GM23248 (cell line): Measurements from ENCODE around the gene TOP2A. TPM values are rescaled to one million over a fixed set of nuclear protein-coding genes. Genes with fewer than 3 reads are reported as not detected.

Experiments
- DNase-seq: peaks from one replicate; pipeline ENCODE4 v3.0.0-alpha.2; 2015
- H2AFZ ChIP-seq: fragments of 200-600 bp; sonication (generic); 2 replicates; pipeline ENCODE4 v1.6.1; 2016; ENCODE audit warnings: antibody characterized with exemption
- H3F3A ChIP-seq: fragments of 200-600 bp; sonication (generic); 2 replicates; pipeline ENCODE4 v1.6.1; 2016; ENCODE audit warnings: mild to moderate bottlenecking, antibody characterized with exemption, mixed run types; ENCODE audit not compliant: insufficient read depth
- H3K27ac ChIP-seq: fragments of 200-600 bp; sonication (generic); 2 replicates; pipeline ENCODE4 v1.5.1; 2016; ENCODE audit warnings: mild to moderate bottlenecking
- H3K27me3 ChIP-seq: fragments of 200-600 bp; sonication (generic); replicated peaks from 2 replicates; pipeline ENCODE4 v1.6.1; 2016; ENCODE audit warnings: mild to moderate bottlenecking; ENCODE audit not compliant: insufficient read depth
- H3K36me3 ChIP-seq: fragments of 200-600 bp; sonication (generic); 2 replicates; pipeline ENCODE4 v1.6.1; 2016; ENCODE audit warnings: low read depth, mild to moderate bottlenecking
- H3K4me1 ChIP-seq: fragments of 200-600 bp; sonication (generic); 2 replicates; pipeline ENCODE4 v1.6.1; 2016; ENCODE audit warnings: mild to moderate bottlenecking; ENCODE audit not compliant: insufficient read depth
- H3K4me2 ChIP-seq: fragments of 200-600 bp; sonication (generic); one replicate; pipeline ENCODE4 v1.6.1; 2016; ENCODE audit warnings: mild to moderate bottlenecking; ENCODE audit not compliant: unreplicated experiment
- H3K4me3 ChIP-seq: fragments of 200-600 bp; sonication (generic); 2 replicates; pipeline ENCODE4 v1.5.1; 2016; ENCODE audit warnings: mild to moderate bottlenecking
- H3K79me2 ChIP-seq: fragments of 200-600 bp; sonication (generic); 2 replicates; pipeline ENCODE4 v1.6.1; 2016; ENCODE audit warnings: mild to moderate bottlenecking; ENCODE audit not compliant: insufficient read depth
- H3K9ac ChIP-seq: fragments of 200-600 bp; sonication (generic); 2 replicates; pipeline ENCODE4 v1.6.1; 2016; ENCODE audit warnings: mild to moderate bottlenecking
- H3K9me2 ChIP-seq: fragments of 200-600 bp; sonication (generic); 2 replicates; pipeline ENCODE4 v1.6.1; 2016; ENCODE audit warnings: mixed run types, mild to moderate bottlenecking, moderate library complexity; ENCODE audit not compliant: insufficient read depth
- H3K9me3 ChIP-seq: fragments of 200-600 bp; sonication (generic); one replicate; pipeline ENCODE4 v1.6.1; 2017; ENCODE audit warnings: low read depth
- H4K20me1 ChIP-seq: fragments of 200-600 bp; sonication (generic); 2 replicates; pipeline ENCODE4 v1.6.0; 2016; ENCODE audit not compliant: insufficient read depth
- EZH2 ChIP-seq: fragments of 200-600 bp; sonication (generic); IDR thresholded peaks from 2 replicates; pipeline ENCODE4 v1.6.1; 2018; ENCODE audit warnings: antibody characterized with exemption, mild to moderate bottlenecking; ENCODE audit not compliant: insufficient read depth, poor library complexity, severe bottlenecking
- EZH2phosphoT487 ChIP-seq: fragments of 200-600 bp; sonication (generic); IDR thresholded peaks from 2 replicates; pipeline ENCODE4 v1.6.1; 2018; ENCODE audit warnings: antibody characterized with exemption, moderate library complexity, mild to moderate bottlenecking, low read depth; ENCODE audit not compliant: insufficient read depth
- WGBS, 2 experiments: methylation state at CpG; one replicate each; pipeline ENCODE4 v1.1.6; 2015 to 2017; ENCODE audit warnings: low lambda C conversion rate in 2 of 2, low coverage in 1 of 2; ENCODE audit errors: missing lambda C conversion rate in 2 of 2; 5-methylcytosine and 5-hydroxymethylcytosine counted together
- in situ Hi-C: fragments of 300-500 bp; cut with MboI; formaldehyde crosslinking; loops from 2 replicates; pipeline ENCODE4 v1.15.0; 2020
- polyA plus RNA-seq: library from polyadenylated mRNA; unstranded; fragments of >200 nt; fragmentation: Nextera tagmentation; extraction: Ambion mirVana; gene quantifications from 2 replicates; pipeline ENCODE4 v1.2.1, GENCODE V29; 2016
- total RNA-seq: library from RNA; depleted of rRNA; stranded (reverse); fragments of >200 nt; shearing (Covaris generic); gene quantifications from 2 replicates; pipeline ENCODE4 v1.2.3, GENCODE V29; 2014

Gene TOP2A
- total and polyA plus RNA-seq, 2 experiments from 2014 or later = 47.0 to 71.4 TPM

DNA sequence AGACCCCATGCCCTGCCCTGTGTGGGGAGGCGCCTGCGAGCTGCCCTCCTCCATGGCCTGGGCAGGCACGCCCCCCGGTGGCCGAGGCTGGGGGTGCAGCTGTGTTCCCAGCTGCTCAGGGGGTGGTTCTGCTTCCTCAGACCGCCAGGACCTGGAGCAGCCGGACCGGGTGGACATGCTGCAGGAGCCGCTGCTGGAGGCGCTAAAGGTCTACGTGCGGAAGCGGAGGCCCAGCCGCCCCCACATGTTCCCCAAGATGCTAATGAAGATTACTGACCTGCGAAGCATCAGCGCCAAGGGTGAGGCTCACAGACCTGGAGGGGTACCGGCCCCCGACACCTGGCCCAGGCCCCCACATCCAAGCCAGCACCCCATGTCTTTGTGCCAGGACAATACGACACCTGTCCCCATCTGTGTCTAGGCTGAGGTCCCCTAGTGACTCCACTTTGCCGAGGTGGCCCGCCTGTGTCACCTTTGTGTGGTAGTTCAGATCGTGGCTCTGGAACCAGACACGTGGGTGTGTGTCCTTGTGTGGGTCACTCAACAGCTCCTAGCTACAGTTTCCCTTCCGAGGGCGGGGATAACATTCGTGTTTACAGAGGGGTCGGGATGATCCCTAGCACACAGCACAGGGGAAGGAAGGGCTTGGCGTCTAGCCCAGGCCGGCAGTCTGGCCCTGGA is 62.4 kb downstream of the TOP2A start:
- peaks cover under 1% of the 10 kb centered on the region; the same call in 1 of the 2 replicates for H3K4me1 ChIP-seq
- H3K79me2 ChIP-seq = peaks cover 11% of the 10 kb centered on the region
- WGBS, 2 experiments = 65 to 74% methylated on average over 24 to 29 of the region's 29 CpGs
- no peak overlapping the region for H3K4me3 ChIP-seq
- no peak overlapping the region for H3K9ac ChIP-seq
- H3F3A ChIP-seq = peaks cover 20% of the 10 kb centered on the region
- H3K27ac ChIP-seq = no peak overlapping the region
- H3K9me3 ChIP-seq = no peaks in the 10 kb centered on the region
- H3K9me2 ChIP-seq = no peaks in the 10 kb centered on the region
- TF ChIP-seq EZH2phosphoT487 = no peak
- no peak for TF ChIP-seq EZH2
- no peak overlapping the region for H3K4me2 ChIP-seq
- H3K27me3 ChIP-seq = no peaks in the 10 kb centered on the region
- peaks cover 8% of the 10 kb centered on the region; the same call in 1 of the 2 replicates for H3K36me3 ChIP-seq
- no peak overlapping the region for H2AFZ ChIP-seq
- DNase-seq = peak; percentile 59
- in situ Hi-C loops = loop anchor here (10.0 to 25.0 kb wide), 2 partner anchors 50 to 432 kb away; partner anchors contain the start of genes KRT27, KRT28 and RARA
- H4K20me1 ChIP-seq = no peaks in the 10 kb centered on the region

DNA sequence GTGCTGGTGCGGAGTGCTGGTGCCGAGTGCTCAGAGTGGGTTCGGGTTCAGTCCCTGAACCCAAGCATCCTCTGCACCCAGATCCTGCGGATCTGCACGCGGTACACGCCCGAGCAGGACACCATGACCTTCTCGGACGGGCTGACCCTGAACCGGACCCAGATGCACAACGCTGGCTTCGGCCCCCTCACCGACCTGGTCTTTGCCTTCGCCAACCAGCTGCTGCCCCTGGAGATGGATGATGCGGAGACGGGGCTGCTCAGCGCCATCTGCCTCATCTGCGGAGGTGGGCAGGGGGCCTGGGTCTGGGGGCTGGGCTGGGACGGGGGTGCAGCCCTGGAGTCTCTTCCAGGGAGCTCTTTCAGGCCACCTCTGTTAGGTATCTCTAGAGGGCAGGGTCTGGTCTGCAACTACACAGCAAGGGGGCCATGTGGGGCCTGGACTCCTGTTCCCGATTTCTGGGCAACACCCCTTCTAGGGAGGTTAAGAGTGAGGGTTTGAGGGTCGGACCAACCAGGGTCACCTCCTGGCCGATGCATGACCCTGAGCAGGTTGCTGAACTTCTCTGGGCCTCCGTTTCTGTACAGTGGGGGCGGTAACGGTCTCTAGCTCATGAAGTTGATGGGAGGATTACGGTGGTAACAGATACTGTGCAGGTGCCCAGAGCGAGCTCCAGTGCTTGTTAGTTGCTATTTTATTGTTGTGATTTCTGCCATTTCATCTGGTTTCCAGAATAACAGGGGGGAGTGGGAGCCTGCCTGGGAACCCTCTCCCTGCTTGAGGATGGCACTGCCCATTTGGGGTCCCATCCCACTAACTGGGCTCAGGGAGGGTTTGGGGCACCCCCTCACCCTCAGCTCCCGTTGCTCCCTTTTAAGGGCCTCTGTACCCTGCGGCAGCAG is 63.2 kb downstream of the TOP2A start:
- Histone ChIP-seq H3K79me2 (peaks cover 18% of the 10 kb centered on the region), H3K9ac (no peak overlapping the region), H3K9me2 (no peaks in the 10 kb centered on the region), H3K4me2 (no peak overlapping the region), H3K4me1 (peaks cover 6% of the 10 kb centered on the region; the same call in 1 of the 2 replicates), H4K20me1 (no peaks in the 10 kb centered on the region), H3K36me3 (peaks cover 8% of the 10 kb centered on the region; the same call in 1 of the 2 replicates), H2AFZ (no peak overlapping the region), H3K27me3 (no peaks in the 10 kb centered on the region), H3K9me3 (no peaks in the 10 kb centered on the region), H3K4me3 (no peak overlapping the region), H3F3A (peaks cover 20% of the 10 kb centered on the region), H3K27ac (no peak overlapping the region)
- TF ChIP-seq EZH2 (no peak), EZH2phosphoT487 (no peak)
- WGBS, 2 experiments = 81% methylated on average over 27 to 29 of the region's 30 CpGs
- no peak for DNase-seq
- in situ Hi-C loops = loop anchor here (10.0 to 25.0 kb wide), 2 partner anchors 50 to 433 kb away; partner anchors contain the start of genes KRT27, KRT28 and RARA

DNA sequence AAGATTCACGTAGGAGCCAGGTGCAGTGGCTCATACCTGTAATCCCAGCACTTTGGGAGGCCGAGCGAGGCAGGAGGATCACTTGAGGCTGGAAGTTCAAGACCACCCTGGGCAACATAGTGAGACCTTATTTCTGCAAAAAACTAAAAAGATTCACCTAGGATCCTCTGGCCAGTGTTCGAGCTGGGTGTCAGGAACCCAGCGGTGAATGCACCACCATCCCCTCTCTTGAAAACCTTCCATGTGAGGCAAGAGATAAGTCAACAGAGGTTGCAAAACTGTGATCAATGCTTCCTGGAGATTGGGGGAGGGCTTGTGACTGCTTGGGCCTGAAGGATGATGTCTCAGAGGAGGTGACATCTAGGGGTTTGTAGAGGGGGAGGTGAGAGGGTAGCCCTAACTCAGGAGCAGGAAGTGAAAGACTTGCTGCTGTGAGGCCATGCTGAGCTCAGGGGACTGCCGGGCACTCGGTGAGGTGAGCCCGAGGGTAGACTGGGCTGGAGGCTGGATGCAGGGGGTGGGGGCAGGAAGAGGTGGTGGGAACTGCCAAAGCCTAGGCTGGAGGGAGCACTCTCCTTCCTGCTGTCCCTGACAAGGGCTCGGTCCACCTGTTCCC is 64.8 kb downstream of the TOP2A start:
- Histone ChIP-seq H3K4me2 (no peak overlapping the region), H3K79me2 (peaks cover 34% of the 10 kb centered on the region), H3K9me2 (no peaks in the 10 kb centered on the region), H2AFZ (no peak overlapping the region), H3K9me3 (no peaks in the 10 kb centered on the region), H3K9ac (no peak overlapping the region), H3K27me3 (no peaks in the 10 kb centered on the region), H3F3A (peaks cover 15% of the 10 kb centered on the region), H4K20me1 (no peaks in the 10 kb centered on the region), H3K4me1 (peaks cover 15% of the 10 kb centered on the region; the same call in 1 of the 2 replicates), H3K4me3 (no peak overlapping the region), H3K27ac (no peak overlapping the region), H3K36me3 (peaks cover 8% of the 10 kb centered on the region; the same call in 1 of the 2 replicates)
- in situ Hi-C loops = loop anchor here (10.0 to 25.0 kb wide), 2 partner anchors 48 to 434 kb away; partner anchors contain the start of genes KRT27, KRT28 and RARA
- DNase-seq = no peak
- TF ChIP-seq EZH2phosphoT487 (no peak), EZH2 (no peak)
- 79 to 83% methylated on average over 9 of the region's 9 CpGs for WGBS, 2 experiments

DNA sequence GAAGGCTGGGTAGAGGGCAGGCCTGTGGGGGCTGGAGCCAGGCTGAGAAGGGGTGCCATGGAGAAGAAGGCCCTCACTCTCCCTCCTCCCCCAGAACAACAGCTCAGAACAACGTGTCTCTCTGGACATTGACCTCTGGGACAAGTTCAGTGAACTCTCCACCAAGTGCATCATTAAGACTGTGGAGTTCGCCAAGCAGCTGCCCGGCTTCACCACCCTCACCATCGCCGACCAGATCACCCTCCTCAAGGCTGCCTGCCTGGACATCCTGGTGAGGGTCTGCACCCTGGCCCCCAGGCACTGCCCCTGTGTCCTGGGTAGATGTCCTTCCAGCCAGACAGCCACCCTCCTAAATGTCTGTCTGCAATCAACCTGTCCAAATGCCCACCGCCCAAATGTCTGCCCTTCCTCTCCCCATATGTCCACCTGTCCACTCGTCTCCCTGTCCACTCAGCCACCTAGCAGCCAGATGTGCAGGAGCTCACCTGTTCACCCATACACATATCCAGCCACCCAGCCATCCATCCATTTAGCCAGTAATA is 65.4 kb downstream of the TOP2A start:
- Histone ChIP-seq H3K27me3 (no peaks in the 10 kb centered on the region), H2AFZ (no peak overlapping the region), H3K27ac (no peak overlapping the region), H3K4me3 (no peak overlapping the region), H4K20me1 (no peaks in the 10 kb centered on the region), H3K4me2 (no peak overlapping the region), H3K79me2 (peaks cover 40% of the 10 kb centered on the region), H3K4me1 (peaks cover 20% of the 10 kb centered on the region; the same call in 1 of the 2 replicates), H3F3A (peaks cover 10% of the 10 kb centered on the region; the same call in 1 of the 2 replicates), H3K36me3 (peaks cover 8% of the 10 kb centered on the region; the same call in 1 of the 2 replicates), H3K9me3 (no peaks in the 10 kb centered on the region), H3K9ac (no peak overlapping the region), H3K9me2 (no peaks in the 10 kb centered on the region)
- in situ Hi-C loops = loop anchor here (10.0 to 25.0 kb wide), 2 partner anchors 48 to 435 kb away; partner anchors contain the start of genes KRT27, KRT28 and RARA
- no peak for DNase-seq
- TF ChIP-seq EZH2phosphoT487 (no peak), EZH2 (no peak)
- 90 to 97% methylated on average over 7 of the region's 7 CpGs for WGBS, 2 experiments
